ENCODE measurements around the gene GLI1. TPM values are rescaled to one million over a fixed set of nuclear protein-coding genes. Genes with fewer than 3 reads are reported as not detected.
A peak's percentile ranks its signal among the peaks of the same experiment; 100 is the strongest.

The GLI1 gene
- total and polyA plus RNA-seq, 4 donors, result 0.25 to 15.5 (median 2.3) TPM

- Histone ChIP-seq H3K36me3 (ENCODE audit: control insufficient read depth in 1 of 2, insufficient read depth in 2 of 2, low read length in 1 of 2) (peaks cover 0 to 7% of the 10 kb centered on the region in 2 donors), H3K4me3 (ENCODE audit: low read length in 2 of 2) (peak within 1 kb of the TSS; percentile 89 to 95), H3K9me3 (ENCODE audit: control insufficient read depth, low read length) (no peaks in the 10 kb centered on the region), H3K27me3 (ENCODE audit: control insufficient read depth in 1 of 2, insufficient read depth in 2 of 2, low read length in 1 of 2) (no peaks in the 10 kb centered on the region), H3K27ac (ENCODE audit: low read depth in 1 of 2, low read length in 2 of 2) (peak within 1 kb of the TSS; percentile 71 to 93), H3K4me1 (ENCODE audit: control insufficient read depth in 1 of 2, insufficient read depth in 2 of 2, low read length in 2 of 2) (peaks cover 1 to 2% of the 10 kb centered on the region in 2 donors)
- DNase-seq (peak; percentile 100), ATAC-seq (ENCODE audit: low FRiP score) (peak; percentile 94)
- WGBS, 2 donors, result 0 to 1% methylated on average over 42 to 52 of the region's 52 CpGs
- intact Hi-C loops (cut with DNase I), result no loop called here
Observed at GRCh38 chr12:57520053-57520818, 60.7 kb downstream of the GLI1 start, which contains the start of gene DDIT3. DDIT3 (minus strand) TSS chr12:57520514; CDS start chr12:57517406, 3,108 bp downstream.

- Histone ChIP-seq H3K27me3 (ENCODE audit: control insufficient read depth in 1 of 2, insufficient read depth in 2 of 2, low read length in 1 of 2) (no peaks in the 10 kb centered on the region), H3K4me1 (ENCODE audit: control insufficient read depth in 1 of 2, insufficient read depth in 2 of 2, low read length in 2 of 2) (peaks cover 1 to 2% of the 10 kb centered on the region in 2 donors), H3K9me3 (ENCODE audit: control insufficient read depth, low read length) (no peaks in the 10 kb centered on the region), H3K36me3 (ENCODE audit: control insufficient read depth in 1 of 2, insufficient read depth in 2 of 2, low read length in 1 of 2) (peaks cover 0 to 9% of the 10 kb centered on the region in 2 donors), H3K27ac (ENCODE audit: low read depth in 1 of 2, low read length in 2 of 2) (peak overlapping the region; percentile 88 to 89), H3K4me3 (ENCODE audit: low read length in 2 of 2) (no peak overlapping the region)
- DNase-seq (peak in 1 of 2 donors; percentile 61), ATAC-seq (ENCODE audit: low FRiP score) (no peak)
- intact Hi-C loops (cut with DNase I), result no loop called here
- 38 to 41% methylated on average over 17 of the region's 17 CpGs for WGBS, 2 donors
Observed at GRCh38 chr12:57521525-57522010, 62.0 kb downstream of the GLI1 start.

Small RNAs within 50 kb of the gene (microRNA-seq; reads per million reads assigned to microRNA genes)
- 0 to 0.60 reads per million in 2 donors for gene MIR616
- gene MIR6758, result 0 to 0.99 reads per million in 2 donors

Other genes starting within 250 kb of the GLI1 start
- 1 to 10 TPM in 1 of 2 donors, under 1 TPM in 1; 0.55 to 1.2 TPM for gene NXPH4, start 243.0 kb upstream of the GLI1 start, total RNA-seq
- under 1 TPM; 0.31 to 0.38 TPM for gene NXPH4, start 243.0 kb upstream of the GLI1 start, polyA plus RNA-seq
- gene SHMT2, start 230.1 kb upstream of the GLI1 start, total RNA-seq, result 10 to 100 TPM; 50.3 to 59.1 TPM
- 10 to 100 TPM; 34.3 to 53.4 TPM for gene SHMT2, start 230.1 kb upstream of the GLI1 start, polyA plus RNA-seq
- gene STAC3, start 208.6 kb upstream of the GLI1 start, total RNA-seq, result 1 to 10 TPM; 3.2 to 5.8 TPM
- gene STAC3, start 208.6 kb upstream of the GLI1 start, polyA plus RNA-seq, result 1 to 10 TPM in 1 of 2 donors, under 1 TPM in 1; 0.82 to 5.0 TPM
- 10 to 100 TPM; 55.8 to 75.4 TPM for gene R3HDM2, start 28.7 kb upstream of the GLI1 start, total RNA-seq
- gene R3HDM2, start 28.7 kb upstream of the GLI1 start, polyA plus RNA-seq, result 10 to 100 TPM; 11.3 to 22.7 TPM
- gene INHBC, start 25.0 kb upstream of the GLI1 start, total RNA-seq, result not detected
- gene INHBC, start 25.0 kb upstream of the GLI1 start, polyA plus RNA-seq, result not detected
- not detected for gene INHBE, start 4.5 kb upstream of the GLI1 start, total RNA-seq
- gene INHBE, start 4.5 kb upstream of the GLI1 start, polyA plus RNA-seq, result not detected
- gene ARHGAP9, start 20.1 kb downstream of the GLI1 start, total RNA-seq, result 10 to 100 TPM; 16.2 to 38.8 TPM
- gene ARHGAP9, start 20.1 kb downstream of the GLI1 start, polyA plus RNA-seq, result 10 to 100 TPM in 1 of 2 donors, 1 to 10 TPM in 1; 5.5 to 21.2 TPM
- 100 to 1,000 TPM; 117 to 136 TPM for gene MARS1, start 28.3 kb downstream of the GLI1 start, total RNA-seq
- 10 to 100 TPM; 34.9 to 95.8 TPM for gene MARS1, start 28.3 kb downstream of the GLI1 start, polyA plus RNA-seq
- gene DDIT3, start 60.7 kb downstream of the GLI1 start, total RNA-seq, result 10 to 100 TPM; 24.8 to 29.0 TPM
- 10 to 100 TPM; 38.7 to 49.6 TPM for gene DDIT3, start 60.7 kb downstream of the GLI1 start, polyA plus RNA-seq
- gene MBD6, start 63.0 kb downstream of the GLI1 start, total RNA-seq, result 10 to 100 TPM; 65.0 to 77.4 TPM
- gene MBD6, start 63.0 kb downstream of the GLI1 start, polyA plus RNA-seq, result 10 to 100 TPM in 1 of 2 donors, 1 to 10 TPM in 1; 7.5 to 73.4 TPM
- gene DCTN2, start 87.4 kb downstream of the GLI1 start, total RNA-seq, result 100 to 1,000 TPM; 122 to 128 TPM
- 100 to 1,000 TPM; 138 to 159 TPM for gene DCTN2, start 87.4 kb downstream of the GLI1 start, polyA plus RNA-seq
- 1 to 10 TPM; 1.3 to 3.5 TPM for gene KIF5A, start 90.3 kb downstream of the GLI1 start, total RNA-seq
- gene KIF5A, start 90.3 kb downstream of the GLI1 start, polyA plus RNA-seq, result under 1 TPM; 0.75 to 0.92 TPM
- 10 to 100 TPM; 25.1 to 28.4 TPM for gene PIP4K2C, start 131.4 kb downstream of the GLI1 start, total RNA-seq
- gene PIP4K2C, start 131.4 kb downstream of the GLI1 start, polyA plus RNA-seq, result 10 to 100 TPM; 14.5 to 27.0 TPM
- 10 to 100 TPM; 47.2 to 47.4 TPM for gene DTX3, start 145.0 kb downstream of the GLI1 start, total RNA-seq
- gene DTX3, start 145.0 kb downstream of the GLI1 start, polyA plus RNA-seq, result 100 to 1,000 TPM in 1 of 2 donors, 10 to 100 TPM in 1; 14.0 to 123 TPM
- 10 to 100 TPM; 72.0 to 73.0 TPM for gene ARHGEF25, start 151.7 kb downstream of the GLI1 start, total RNA-seq
- gene ARHGEF25, start 151.7 kb downstream of the GLI1 start, polyA plus RNA-seq, result 100 to 1,000 TPM in 1 of 2 donors, 10 to 100 TPM in 1; 65.6 to 253 TPM
- 1 to 10 TPM; 5.9 to 6.5 TPM for gene B4GALNT1, start 173.4 kb downstream of the GLI1 start, total RNA-seq
- gene B4GALNT1, start 173.4 kb downstream of the GLI1 start, polyA plus RNA-seq, result 1 to 10 TPM; 1.0 to 2.9 TPM
- 100 to 1,000 TPM; 208 to 252 TPM for gene OS9, start 234.3 kb downstream of the GLI1 start, total RNA-seq
- 100 to 1,000 TPM; 139 to 253 TPM for gene OS9, start 234.3 kb downstream of the GLI1 start, polyA plus RNA-seq

Data from aorta (tissue), 5 donors.